GM12874 (cell line): ENCODE measurements around the gene BST2.

Experiments used
- CTCF ChIP-seq: IDR thresholded peaks from 2 replicates; pipeline ENCODE4 v1.5.1; 2011; ENCODE audit warnings: low read depth, mild to moderate bottlenecking, control low read depth, low read length, moderate library complexity; ENCODE audit not compliant: insufficient read depth

BST2 gene

GRCh38 chr19:17379221-17379631 lies 26.2 kb downstream of the BST2 start:
- no peak for TF ChIP-seq CTCF

GRCh38 chr19:17378271-17378670 lies 27.2 kb downstream of the BST2 start:
- TF ChIP-seq CTCF, result no peak

GRCh38 chr19:17376935-17377600 lies 28.4 kb downstream of the BST2 start, which contains the start of gene PLVAP:
PLVAP (minus strand) TSS chr19:17377342; CDS start chr19:17377288, 54 bp downstream.
- TF ChIP-seq CTCF, result no peak

GRCh38 chr19:17370026-17370587 lies 35.3 kb downstream of the BST2 start:
- TF ChIP-seq CTCF, result no peak

- TF ChIP-seq CTCF, result no peak
Measured at GRCh38 chr19:17365361-17365760, 40.1 kb downstream of the BST2 start.

- no peak for TF ChIP-seq CTCF
Measured at GRCh38 chr19:17359905-17360800, 45.3 kb downstream of the BST2 start.

- TF ChIP-seq CTCF, result no peak
Measured at GRCh38 chr19:17358395-17358794, 47.0 kb downstream of the BST2 start.
